SK-N-MC (cell line): Measurements from ENCODE around the gene LRP1B.

Experiments used
- EZH2 ChIP-seq: fragments of 200-600 bp; sonication (generic); IDR thresholded peaks from one replicate; pipeline ENCODE4 v1.6.1; 2017; ENCODE audit warnings: antibody characterized with exemption
- POLR2AphosphoS5 ChIP-seq: IDR thresholded peaks from 2 replicates; pipeline ENCODE4 v1.6.1; 2012; ENCODE audit warnings: mild to moderate bottlenecking, low read depth, low read length, borderline replicate concordance

DNA sequence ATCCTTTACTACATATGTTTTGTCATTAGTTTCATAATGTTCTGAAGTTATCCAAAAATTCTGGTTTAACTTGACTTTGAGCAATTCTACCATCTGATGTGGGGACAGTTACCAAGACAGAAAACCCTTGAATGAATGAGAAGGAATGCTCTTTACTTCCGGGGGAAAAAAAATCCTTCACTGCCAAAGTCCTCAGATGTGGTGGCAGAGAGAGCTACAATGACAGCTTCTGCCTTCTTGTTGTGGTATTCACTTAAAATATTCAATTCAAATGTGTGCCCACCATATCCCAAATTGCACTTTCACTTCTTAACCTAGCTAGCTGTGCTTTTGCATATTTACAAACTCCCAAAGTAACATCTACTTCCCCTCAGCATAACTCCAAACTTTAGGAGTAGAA, 1818.9 kb downstream of the LRP1B start:
- TF ChIP-seq POLR2AphosphoS5 (no peak), EZH2 (no peak)
